Renal cortex interstitium (tissue), 11 donors: ENCODE measurements around the gene COL24A1. TPM values are rescaled to one million over a fixed set of nuclear protein-coding genes. Genes with fewer than 3 reads are reported as not detected.
"Not testable (repeated sequence)": the region's sequence is repeated elsewhere in the genome, so short reads cannot be mapped to it uniquely, and the experiment has no call there.

Source experiments
- DNase-seq, 11 donors: peaks; one replicate each; pipeline ENCODE4 v3.0.0-alpha.2; 2013; ENCODE audit warnings: low read depth in 9 of 11, low spot score in 4 of 11; ENCODE audit errors: extremely low read depth in 1 of 11
- polyA plus RNA-seq, 3 donors: library from polyadenylated mRNA; unstranded; fragments of 120-200 nt; gene quantifications; one replicate each; pipeline ENCODE4 v1.2.1, GENCODE V29; 2013; ENCODE audit not compliant: insufficient read length in 3 of 3

COL24A1 gene
- polyA plus RNA-seq, 3 donors, result 1.7 to 2.2 (median 2.1) TPM

DNA sequence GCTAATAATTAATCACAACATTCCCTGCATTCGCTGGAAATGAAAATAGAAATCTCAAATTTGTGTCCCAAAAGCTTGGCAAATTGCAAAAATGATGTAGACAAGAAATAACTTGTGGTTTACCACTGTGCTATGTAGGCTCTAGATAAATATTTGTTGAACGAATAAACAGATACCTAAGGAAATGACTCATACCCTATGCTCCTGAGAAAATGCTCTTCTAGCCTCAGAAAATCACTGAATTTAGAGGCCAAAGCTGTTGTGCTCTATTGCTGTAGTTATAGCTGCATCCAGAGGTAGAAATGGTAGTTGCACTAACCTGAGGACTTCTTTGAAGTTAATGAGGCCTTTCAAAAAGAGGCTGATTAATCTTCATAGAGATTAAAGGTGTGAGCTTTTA, 306.3 kb downstream of the COL24A1 start:
- peak in 1 of 11 donors; percentile 1 for DNase-seq

DNA sequence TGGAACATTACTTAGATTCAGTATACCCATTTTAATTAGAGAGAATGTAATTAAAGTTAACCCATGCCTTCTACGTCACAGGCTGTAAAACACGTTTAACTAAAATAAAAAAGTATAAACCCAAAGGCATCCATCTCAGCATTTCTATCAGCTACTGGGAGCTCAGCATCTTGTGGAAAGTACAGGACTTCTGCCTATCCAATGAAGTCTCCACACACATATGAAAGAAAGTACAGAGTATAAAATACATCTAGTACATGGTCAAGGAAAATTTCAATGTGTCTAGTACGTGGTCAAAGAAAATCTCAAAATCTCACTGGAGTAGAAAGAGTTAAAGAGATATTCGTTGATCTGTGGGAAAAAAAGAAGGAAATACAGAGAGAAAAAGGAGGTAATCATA, 306.9 kb downstream of the COL24A1 start:
- DNase-seq, result no peak

DNA sequence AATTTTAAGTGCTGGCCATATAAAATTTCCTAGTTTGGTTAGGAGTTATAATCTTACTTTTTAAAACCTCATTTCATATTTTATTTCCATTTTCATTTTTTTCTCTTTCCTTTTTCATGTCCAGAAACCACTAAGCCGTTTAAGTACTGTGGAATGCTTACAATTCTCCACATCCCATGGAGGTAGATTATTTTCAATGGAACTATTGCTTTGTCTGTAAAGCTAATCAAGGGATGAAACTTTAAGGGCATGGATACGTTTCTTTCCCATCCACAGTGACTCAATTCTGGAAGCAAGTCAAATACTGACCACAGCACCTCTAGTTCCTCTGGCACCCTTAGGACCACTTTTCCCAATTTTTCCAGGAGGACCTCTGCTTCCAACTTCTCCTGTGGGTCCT, 309.2 kb downstream of the COL24A1 start:
- DNase-seq, result no peak

DNA sequence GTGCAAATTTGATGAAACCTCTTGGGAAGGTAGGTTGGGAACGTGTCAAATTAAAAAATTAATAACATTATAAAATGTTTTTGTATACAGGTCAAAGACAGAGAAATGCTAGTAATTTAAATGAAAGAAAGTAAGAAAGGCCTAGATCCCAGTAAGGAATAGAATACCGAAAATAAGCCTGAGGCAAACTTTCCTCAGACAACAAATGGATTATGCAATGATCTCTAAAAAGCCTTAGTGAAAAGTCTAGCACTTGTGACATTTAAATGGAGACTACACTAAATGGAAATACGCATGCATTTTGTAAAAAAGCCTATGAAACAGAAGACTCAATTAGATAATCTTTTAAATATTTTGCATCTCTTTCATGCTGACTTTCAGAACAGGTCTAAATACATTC, 309.9 kb downstream of the COL24A1 start:
- DNase-seq, result no peak

DNA sequence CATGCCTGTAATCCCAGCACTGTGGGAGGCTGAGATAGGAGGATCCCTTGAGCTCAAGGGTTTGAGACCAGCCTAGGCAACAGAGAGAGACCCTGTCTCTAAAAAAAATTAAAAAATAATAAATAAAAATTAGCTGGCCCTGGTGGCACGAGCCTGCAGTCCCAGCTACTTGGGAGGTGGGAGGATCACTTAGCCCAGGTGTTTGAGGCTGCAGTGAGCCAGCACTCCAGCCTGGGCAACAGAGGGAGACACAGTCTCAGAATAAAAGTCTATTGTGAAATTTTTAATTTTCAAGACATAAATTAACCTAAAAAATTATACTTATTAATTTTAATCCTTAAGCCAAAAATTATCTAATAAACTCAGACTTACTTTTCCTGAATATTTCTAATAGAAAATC, 317.1 kb downstream of the COL24A1 start:
- no peak for DNase-seq

DNA sequence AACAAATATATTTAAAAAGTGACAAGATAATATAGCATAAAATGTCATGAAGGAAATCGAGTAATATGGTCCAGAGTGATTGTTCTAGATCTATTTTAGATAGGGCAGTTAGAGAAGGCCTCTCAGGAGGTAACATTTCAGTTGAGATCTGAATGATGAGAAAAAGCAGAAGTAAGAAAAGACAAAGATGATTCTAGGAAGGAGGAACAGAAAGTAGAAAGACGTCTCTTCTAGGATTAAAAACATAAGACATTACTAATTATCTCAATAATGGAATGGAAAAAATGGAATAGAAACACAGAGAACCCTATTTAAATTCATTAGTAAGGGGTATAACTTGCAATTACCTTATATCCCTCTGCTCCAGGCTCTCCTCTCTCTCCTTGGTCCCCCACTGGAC, 318.3 kb downstream of the COL24A1 start:
- no peak for DNase-seq

DNA sequence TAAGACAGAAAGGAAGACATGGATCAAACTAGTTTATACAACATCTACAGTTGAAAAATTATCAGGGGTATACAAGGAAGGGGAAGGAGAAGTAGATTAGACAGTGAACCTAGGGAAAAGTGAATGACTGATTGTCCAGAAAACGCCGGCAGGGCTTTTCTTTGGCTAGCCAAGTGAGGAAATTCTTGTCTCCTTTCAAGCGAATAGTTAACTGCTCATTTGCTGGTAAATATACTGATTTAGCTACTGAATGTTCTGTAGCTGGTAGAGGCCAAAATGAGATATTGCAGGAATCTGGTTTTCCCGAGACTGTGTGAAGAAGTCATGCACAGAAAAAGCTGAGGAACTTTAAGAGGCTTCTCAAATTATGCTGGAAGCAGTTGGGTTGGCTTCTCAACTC, 319.8 kb downstream of the COL24A1 start:
- DNase-seq, result peak in 2 of 11 donors; percentile 4 to 22

DNA sequence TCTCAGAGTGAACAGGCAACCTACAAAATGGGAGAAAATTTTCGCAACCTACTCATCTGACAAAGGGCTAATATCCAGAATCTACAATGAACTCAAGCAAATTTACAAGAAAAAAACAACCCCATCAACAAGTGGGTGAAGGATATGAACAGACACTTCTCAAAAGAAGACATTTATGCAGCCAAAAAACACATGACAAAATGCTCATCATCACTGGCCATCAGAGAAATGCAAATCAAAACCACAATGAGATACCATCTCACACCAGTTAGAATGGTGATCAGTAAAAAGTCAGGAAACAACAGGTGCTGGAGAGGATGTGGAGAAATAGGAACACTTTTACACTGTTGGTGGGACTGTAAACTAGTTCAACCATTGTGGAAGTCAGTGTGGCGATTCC, 323.4 kb downstream of the COL24A1 start:
- not testable (repeated sequence) for DNase-seq

DNA sequence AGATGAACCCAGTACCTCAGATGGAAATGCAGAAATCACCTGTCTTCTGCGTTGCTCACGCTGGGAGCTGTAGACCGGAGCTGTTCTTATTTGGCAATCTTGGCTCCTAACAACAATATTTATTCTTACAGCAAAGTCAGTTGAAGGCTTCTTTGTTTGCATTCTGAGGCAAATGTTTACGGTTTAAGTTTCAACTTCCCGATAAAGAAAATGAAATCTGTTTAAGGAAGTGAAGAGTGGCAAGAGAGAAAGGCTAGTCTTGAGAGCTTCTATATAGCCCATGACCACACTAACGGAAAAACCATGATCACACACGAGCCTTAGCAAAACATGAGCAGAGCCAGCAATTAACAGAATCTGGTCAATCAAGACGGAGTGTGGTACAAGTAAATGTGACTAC, 325.7 kb downstream of the COL24A1 start:
- no peak for DNase-seq

DNA sequence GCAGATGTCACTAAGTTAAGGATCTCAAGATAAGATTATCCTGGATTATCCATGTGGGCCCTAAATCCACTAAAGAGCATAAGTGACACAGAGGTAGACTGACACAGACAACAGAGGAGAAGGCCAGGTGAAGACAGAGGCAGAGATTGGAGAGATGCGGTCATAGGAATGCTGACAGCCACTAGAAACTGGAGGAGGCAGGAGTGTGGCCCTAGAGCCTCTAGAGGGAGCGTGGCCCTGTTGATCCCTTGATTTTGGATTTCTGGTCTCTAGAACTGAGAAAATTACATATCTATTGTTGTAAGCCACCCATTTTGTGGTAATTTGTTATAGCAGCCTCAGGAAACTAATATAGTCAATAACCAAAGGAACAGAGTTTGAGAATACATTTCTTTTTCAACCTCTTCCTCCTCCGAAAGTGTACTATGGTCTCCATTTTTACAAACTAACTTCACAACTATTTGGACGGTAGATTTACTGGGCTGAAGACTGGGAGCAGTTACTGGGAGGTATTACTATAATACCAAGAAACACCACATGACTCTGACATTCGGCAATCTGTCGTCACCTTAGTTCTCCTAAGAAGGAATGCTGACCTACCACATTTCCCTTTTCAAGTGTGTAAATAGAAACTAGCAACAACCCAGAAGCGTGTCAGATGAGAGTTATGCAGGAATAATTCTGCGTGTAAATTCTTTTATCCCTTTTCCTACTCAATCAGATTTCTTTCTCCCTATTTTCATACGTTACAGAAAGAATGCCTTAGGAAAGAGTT, 332.3 kb downstream of the COL24A1 start:
- no peak for DNase-seq

DNA sequence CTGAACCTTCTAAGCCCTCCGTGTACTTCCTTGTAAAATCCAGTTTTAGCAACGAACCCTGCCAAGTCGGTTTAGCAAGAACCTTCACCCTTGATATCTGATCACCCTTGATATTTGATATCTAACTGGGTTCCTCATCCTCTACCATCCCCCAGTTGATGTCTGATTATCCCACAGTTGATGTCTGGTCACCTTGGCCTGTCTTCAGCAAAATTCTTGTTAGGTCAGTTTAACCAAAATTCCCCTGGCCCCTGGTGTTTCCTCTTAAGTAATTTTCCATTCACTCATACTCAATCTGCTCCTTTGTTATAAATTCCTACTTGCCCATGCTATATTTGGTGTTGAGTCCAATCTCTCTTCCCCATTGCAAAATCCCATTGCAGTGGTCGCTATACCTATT, 333.9 kb downstream of the COL24A1 start:
- DNase-seq, result no peak

DNA sequence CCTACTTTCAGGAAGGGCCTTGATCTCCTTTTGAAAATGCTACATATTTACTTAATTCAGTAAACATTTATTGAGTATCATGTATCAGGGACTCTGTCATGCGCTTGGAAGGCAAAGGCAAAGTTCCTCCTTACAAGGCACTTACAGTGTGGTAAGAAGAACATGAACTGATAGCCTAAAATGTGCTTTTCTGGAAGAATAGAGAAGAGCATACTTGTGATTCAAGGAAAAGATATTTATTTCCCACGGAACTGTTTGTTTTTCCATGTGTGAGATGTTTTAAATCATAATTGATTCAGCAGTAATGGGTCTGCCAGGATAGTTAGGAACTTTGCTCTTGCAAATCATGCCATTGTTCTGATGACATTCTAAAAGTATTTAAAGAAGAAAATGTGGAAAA, 338.2 kb downstream of the COL24A1 start:
- no peak for DNase-seq

DNA sequence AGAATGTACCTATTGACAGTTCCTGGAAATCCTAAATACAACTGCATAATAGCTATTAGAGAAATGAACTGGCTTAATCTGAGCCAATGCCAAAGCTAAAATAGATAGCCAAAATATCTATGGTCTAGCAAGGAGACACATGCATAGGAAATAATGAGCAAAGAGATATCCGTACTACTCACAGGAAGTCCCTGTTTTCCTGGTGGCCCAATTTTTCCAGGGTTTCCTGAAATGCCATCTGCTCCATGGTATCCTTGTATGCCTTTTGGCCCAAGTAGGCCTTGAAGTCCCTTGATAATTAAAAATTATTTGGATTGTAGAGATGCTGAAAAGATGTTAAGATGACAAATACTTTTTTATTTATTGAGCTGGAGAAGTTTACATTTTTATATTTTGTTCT, 340.0 kb downstream of the COL24A1 start:
- DNase-seq, result no peak

DNA sequence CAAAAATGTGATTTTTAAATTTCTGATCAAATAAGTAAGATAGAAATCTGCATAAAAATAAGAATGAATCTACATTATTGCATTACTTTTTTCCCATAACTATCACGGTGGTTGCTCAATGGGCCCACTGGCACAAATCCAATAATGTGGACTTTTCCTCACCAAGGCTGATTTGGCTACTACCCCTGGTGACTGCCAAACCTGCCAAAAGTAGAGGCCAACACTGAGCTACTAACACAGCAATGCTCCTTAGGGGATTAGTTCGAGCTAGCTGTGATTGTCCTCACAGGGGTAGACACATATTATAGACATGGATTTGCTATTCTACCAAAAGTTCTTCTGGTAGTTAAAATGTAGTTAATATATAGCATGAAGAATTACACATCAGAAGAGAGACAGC, 340.7 kb downstream of the COL24A1 start:
- DNase-seq, result no peak

DNA sequence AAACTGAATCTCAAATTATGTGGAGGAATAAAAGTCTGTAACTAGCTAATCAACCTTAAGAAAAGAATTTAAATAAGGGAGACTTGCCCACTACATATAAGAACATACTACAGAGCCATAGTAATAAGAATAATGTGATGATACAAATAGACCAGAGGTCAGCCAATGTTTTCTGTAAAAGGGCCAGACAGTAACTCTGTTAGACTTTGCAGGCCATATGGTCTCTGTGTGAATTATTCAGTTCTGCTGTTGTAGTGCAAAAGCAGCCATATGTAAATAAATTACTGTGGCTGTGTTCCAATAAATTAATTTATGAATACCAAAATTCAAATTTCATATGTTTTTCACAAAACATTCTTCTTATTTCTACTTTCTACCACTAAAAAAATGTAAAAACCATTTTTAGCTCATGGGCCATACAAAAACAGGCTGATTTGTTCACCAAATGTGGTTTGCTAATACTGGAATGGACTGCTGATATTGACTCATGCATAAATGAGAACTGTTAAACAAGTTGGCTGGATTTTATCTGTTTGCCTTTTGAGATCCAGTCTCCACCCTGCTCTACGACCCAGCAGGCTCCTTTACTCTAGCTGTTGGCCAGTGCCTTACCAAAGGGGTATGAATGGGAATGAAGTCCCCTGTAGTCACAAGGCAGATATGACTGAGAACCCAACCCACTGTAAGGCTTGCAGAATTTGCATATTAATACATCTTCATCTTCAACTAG, 350.2 kb downstream of the COL24A1 start:
- DNase-seq, result no peak

DNA sequence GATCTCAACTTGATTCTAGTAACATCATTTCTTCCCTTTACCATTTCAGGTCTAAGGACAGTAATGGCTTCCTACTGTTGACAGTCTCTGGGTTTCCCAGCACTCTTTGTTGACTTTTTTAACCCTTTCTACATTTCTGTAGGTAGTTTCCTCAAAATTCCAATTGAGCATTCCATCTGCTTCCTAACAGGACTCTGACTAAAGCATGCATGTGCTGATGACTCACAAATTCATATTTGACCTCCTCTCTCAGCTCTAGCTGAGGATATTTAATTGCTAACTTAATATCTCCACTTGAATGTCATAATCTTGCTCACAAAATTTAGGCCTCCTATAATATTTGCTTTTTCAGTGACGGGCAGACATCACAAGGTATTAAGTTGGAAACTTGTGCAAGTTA, 355.1 kb downstream of the COL24A1 start:
- no peak for DNase-seq

DNA sequence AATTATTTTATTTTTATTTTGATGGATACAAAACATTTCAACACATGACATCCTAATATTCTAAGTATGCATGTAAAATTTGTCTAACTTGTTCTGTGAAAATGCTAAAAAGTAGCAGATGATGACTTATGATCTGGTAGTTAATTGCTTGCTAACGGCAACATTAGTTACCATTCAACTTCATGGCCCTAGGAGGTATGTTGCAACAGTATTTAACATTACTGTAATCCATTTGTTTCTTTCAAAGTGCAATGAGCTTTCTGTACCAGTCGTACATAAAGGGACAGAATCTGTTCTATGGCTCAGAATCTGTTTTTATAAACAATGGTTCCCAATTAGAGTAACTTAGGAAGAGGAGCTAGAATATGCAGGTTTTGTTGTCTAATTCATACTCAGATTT, 356.8 kb downstream of the COL24A1 start:
- DNase-seq, result no peak

DNA sequence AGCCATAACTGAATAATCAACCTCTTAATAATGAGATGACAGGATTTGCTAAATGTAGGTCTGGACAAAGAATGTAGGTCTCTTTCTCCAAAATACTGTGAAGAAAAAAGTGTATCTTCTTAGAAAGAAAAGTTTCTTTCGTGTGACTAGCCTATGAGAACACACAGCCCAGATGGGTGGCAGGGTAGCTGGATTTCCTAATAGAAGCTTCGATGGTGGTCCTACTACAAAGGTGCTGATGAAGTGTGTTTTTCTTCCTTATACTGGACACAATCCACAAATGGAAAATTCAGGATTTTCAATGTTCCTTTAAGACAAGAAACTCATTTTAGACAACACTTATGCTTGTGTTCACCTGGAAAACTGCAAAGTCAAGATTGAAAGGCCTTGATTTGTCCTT, 358.2 kb downstream of the COL24A1 start:
- DNase-seq, result no peak

DNA sequence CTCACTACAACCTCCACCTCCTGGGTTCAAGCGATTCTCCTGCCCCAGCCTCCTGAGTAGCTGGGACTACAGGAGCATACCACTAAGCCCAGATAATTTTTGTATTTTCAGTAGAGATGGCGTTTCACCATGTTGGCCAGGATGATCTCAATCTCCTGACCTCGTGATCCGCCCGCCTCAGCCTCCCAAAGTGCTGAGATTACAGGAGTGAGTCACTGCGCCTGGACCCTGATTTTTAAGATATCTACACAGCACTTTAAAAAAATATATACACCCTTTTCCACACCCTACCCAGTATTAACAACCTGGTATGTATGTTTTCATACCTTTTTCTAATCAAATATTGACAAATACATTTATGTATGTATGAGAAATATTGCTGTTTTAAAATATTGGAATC, 379.6 kb downstream of the COL24A1 start:
- DNase-seq, result not testable (repeated sequence)

DNA sequence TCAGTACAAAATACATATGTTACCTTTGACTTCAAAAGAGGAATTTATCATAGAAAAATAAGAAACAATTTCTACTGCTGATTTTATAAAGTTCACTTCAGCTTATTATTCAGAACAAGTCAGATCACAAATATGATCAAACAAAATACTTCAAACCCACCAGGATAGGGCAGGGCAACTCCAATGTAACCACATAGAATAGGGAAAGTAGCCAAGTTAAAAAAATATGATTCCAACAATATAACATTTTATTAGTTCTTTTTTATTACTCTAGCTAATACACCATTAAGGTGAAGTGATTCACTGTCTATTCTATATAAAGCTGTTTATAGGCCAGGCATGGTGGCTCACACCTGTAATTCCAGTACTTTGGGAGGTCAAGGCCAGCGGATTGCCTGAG, 393.8 kb downstream of the COL24A1 start:
- no peak for DNase-seq

DNA sequence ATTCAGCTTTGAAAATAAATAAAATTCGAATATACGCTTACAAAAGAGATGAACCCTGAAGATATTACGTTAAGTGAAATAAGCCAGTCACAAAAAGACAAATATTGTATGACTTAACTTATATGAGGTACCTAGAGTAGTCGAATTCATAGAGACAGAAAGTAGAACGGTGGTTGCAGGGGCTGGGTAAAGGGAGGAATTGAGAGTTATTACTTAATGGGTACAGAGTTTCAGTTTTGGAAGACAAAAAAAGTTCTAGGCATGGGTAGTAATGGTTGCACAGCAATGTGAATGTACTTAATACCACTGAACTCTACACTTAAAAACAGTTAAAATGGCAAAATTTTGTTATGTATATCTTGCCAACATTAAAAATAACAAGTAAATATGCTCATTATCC, 399.7 kb downstream of the COL24A1 start:
- no peak for DNase-seq
